ENCODE measurements around the gene LDLRAD2.

Gene LDLRAD2

DNA sequence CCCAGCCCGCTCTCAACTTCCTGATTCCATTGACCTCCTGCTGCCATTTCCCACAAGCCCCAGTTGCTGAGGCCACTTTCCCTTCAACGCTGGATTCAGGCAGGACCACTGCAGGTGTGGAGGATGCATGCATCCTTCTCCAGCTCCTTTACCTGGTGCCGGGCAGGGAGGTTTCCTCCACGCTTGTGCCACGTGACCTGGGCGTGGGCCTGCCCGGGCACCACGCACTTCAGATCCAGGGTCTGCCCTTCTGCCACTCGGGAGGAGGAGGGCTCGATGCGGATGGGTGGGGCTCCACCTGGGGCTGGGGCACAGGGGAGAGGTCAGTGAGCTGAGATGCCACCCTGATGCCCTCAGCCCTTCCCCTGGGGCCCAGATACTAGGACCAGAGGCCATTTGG lies 31.9 kb downstream of the LDLRAD2 start:
- TF ChIP-seq, protein P1, sequence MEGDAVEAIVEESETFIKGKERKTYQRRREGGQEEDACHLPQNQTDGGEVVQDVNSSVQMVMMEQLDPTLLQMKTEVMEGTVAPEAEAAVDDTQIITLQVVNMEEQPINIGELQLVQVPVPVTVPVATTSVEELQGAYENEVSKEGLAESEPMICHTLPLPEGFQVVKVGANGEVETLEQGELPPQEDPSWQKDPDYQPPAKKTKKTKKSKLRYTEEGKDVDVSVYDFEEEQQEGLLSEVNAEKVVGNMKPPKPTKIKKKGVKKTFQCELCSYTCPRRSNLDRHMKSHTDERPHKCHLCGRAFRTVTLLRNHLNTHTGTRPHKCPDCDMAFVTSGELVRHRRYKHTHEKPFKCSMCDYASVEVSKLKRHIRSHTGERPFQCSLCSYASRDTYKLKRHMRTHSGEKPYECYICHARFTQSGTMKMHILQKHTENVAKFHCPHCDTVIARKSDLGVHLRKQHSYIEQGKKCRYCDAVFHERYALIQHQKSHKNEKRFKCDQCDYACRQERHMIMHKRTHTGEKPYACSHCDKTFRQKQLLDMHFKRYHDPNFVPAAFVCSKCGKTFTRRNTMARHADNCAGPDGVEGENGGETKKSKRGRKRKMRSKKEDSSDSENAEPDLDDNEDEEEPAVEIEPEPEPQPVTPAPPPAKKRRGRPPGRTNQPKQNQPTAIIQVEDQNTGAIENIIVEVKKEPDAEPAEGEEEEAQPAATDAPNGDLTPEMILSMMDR (IDR thresholded peaks at IDR 0.05) = no peak
- no peak overlapping the region for H3K27ac ChIP-seq
- H3K4me3 ChIP-seq = no peak overlapping the region
- DNase-seq (ENCODE audit: low spot score) = no peak

DNA sequence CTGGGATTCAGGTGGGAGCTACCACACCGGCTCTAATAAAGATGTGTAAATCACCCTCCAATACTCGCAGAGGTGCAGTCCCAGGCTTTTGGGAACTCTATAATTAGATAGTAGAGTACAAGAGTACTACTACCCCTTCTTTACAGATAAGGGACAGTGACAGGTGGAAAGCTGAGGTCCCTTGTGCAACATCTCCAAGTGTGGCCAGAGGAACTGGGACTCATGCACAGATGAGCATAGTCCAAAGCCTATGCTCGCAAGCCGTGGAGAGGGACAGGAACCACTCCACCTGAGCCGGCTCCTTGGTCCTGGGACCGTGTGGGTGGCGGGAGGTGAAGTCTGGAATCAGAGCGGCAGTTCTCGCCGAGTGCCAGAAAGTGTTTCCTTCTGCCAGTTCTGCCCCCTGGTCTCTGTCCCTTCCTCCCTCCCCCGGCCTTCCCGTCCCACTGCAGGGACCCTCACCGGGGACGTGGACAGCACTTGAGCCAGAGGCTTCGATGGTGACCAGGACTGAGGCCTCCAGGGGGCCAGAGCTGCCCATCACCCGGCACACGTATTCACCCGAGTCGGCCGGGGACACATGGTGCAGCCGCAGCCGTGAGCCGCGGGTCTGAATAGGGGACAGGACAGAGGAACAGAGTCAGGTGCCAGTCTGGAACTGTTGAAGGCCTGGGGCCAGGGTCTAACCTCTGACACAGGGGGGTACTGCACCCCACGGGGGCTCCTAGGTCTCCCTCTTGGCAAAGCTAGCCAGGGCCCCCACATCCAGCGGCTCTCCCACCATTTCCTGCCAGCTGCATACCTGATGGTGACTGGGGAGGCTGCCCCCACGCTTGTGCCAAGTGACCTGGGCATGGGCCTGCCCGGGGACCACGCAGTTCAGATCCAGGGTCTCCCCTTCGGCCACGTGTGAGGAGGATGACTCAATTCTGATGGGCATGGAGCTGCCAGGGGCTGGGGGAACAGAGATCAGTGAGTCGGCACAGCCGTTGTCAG lies 33.9 kb downstream of the LDLRAD2 start:
- TF ChIP-seq, protein P1 (IDR thresholded peaks at IDR 0.05) = no peak
- Histone ChIP-seq H3K27ac (no peak overlapping the region), H3K4me3 (no peak overlapping the region)
- DNase-seq (ENCODE audit: low spot score) = no peak

DNA sequence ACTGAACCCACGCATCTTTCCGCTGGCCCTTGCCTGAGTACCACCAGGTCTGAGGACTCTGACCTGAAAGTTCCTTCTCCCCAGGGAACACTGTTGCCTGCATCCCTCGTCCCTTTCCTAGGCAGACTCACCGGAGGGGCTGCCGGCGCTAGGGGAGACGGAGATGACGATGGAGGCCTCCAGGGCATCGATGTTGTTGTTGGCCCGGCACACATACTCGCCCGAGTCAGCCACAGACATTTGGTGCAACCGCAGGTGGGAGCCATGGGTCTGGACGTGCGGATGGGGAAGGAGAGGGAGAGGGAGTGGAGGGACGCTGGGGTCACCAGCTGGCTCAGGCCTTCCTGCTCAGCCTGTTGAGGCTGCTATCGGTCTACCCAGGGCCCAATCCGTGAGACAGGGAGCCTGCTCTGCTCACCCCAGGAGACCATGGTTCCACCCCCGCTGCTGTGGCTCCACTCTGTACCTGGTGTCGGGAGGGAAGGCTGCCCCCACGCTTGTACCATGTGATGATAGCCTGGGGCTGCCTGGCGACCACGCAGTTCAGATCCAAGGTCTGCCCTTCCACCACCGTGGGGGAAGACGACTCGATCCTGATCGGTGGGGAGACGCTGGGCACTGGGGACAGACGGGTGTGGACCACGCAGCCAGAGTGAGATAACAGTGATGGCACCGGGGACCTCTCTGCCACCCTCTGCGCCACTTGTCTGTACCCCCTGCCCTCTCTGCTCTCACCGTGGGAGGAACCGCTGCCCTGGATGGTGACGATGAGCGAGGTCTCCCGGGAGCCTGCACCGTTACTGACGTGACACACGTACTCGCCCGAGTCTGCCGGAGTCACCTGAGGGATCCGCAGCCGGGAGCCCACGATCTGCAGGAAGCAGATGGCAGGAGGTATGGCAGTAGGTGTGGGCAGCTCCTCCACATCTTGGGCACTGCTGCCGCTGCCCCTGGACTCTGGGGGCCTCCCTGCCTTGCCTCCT lies 35.4 kb downstream of the LDLRAD2 start:
- no peak overlapping the region for H3K4me3 ChIP-seq
- no peak overlapping the region for H3K27ac ChIP-seq
- TF ChIP-seq, protein P1 (IDR thresholded peaks at IDR 0.05) = no peak
- no peak for DNase-seq (ENCODE audit: low spot score)

DNA sequence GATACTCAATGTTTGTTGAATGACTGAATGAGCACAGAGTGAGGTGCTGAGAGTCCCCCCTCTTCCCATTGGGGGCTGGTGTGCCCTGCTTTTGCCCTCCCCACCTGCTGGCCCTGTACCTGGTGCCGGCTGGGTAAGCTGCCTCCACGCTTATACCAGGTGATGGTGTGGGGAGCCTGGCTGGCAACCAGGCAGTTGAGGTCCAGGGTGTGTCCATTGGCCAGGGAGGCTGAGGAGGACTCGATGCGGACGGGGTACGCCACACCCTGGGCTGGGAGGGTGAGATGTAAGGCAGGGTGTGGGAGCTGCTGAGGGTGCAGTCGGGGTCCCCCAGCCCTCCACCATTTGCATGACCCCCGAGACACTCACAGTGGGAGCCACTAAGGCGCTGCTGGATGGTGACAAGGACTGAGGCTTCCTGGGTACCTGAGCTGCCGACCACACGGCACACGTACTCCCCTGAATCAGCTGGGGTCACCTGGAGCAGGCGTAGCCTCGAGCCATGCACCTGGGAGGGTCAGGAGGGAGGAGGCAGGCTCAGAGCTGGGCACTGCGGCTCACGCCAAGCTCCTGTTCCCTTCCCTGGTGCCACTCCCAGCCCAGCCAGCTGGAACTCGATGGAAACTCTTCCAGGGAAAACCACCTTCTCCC lies 36.6 kb downstream of the LDLRAD2 start:
- Histone ChIP-seq H3K27ac (no peak overlapping the region), H3K4me3 (no peak overlapping the region)
- TF ChIP-seq, protein P1 (IDR thresholded peaks at IDR 0.05) = no peak
- no peak for DNase-seq (ENCODE audit: low spot score)

DNA sequence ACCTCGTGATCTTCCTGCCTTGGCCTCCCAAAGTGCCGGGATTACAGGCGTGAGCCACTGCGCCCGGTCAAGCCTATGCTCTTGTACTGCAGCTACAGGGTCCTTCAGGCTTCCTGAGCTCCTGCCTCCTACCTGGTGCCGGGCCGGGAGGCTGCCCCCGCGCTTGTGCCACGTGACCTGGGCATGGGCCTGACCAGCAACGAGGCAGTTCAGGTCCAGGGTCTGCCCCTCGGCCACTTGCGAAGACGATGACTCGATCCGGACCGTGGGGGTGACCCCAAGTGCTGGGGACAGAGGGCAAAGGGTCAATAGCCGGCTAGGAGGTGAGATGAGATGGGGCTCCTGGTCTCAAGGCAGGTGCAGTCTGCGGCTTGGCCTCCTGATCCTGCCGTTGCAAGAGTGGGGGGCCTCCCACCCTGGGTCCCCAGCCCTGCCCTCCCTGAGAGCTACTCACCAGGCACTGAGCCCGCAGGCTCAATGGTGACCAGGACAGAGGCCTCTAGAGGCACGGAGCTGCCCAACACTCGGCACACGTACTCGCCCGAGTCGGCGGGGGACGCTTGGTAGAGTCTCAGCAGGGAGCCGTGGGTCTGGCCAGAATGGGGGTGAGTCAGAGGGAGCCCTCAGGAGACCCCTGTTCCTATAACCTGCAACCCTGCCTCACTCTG lies 38.0 kb downstream of the LDLRAD2 start:
- TF ChIP-seq, protein P1 (IDR thresholded peaks at IDR 0.05) = no peak
- Histone ChIP-seq H3K4me3 (no peak overlapping the region), H3K27ac (no peak overlapping the region)
- DNase-seq (ENCODE audit: low spot score) = no peak

All from coronary artery (tissue), 2 donors.